Sigmoid colon (tissue), 3 donors: ENCODE results near the gene PRM1.

ENCODE experiments used
- POLR2A ChIP-seq, 2 donors: fragments of 450-650 bp; IDR thresholded peaks; one replicate each; pipeline ENCODE4 v1.6.1; 2016; ENCODE audit warnings: antibody characterized with exemption in 2 of 2, mild to moderate bottlenecking in 2 of 2, moderate library complexity in 2 of 2
- TF ChIP-seq, protein P1 (sequence below), 4 experiments: fragments of 450-650 bp in 3 of 4; fragments of 200-600 bp in 1 of 4; IDR thresholded peaks; one replicate each; pipeline ENCODE4 v1.5.1; 2016 to 2019; ENCODE audit warnings: antibody characterized with exemption in 4 of 4, mild to moderate bottlenecking in 3 of 4, moderate library complexity in 2 of 4

DNA sequence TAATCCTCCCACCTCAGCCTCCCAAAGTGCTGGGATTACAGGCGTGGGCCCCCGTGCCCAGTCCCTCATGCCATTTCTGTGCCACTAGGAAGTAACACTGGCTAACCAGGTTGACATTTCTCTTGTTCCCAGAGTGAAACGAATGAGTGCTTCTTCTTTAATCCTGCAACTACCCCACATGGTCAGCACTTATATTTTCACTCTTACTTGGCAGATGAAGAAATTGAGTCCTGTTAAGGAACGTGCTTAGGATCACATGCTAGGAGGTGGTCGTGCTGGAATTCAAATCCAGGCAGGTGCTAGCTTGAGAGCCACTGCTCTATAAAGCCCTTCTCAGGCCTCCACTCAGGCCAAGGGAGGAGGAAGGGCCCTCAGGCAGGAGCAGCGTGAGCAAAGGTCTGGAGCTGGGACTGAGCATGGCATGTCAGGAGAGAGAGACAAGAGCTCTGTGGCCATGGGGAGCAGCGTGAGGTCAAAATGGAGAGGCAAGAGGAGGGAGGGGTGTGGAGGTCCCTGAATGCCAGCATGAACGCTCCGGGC, 45.7 kb upstream of the PRM1 start:
- TF ChIP-seq POLR2A (IDR thresholded peaks at IDR 0.05), result no peak
- TF ChIP-seq, protein P1, sequence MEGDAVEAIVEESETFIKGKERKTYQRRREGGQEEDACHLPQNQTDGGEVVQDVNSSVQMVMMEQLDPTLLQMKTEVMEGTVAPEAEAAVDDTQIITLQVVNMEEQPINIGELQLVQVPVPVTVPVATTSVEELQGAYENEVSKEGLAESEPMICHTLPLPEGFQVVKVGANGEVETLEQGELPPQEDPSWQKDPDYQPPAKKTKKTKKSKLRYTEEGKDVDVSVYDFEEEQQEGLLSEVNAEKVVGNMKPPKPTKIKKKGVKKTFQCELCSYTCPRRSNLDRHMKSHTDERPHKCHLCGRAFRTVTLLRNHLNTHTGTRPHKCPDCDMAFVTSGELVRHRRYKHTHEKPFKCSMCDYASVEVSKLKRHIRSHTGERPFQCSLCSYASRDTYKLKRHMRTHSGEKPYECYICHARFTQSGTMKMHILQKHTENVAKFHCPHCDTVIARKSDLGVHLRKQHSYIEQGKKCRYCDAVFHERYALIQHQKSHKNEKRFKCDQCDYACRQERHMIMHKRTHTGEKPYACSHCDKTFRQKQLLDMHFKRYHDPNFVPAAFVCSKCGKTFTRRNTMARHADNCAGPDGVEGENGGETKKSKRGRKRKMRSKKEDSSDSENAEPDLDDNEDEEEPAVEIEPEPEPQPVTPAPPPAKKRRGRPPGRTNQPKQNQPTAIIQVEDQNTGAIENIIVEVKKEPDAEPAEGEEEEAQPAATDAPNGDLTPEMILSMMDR (IDR thresholded peaks at IDR 0.05), result no peak
